HG03064 (cell line): ENCODE data around the gene MAML2.
A peak's percentile ranks its signal among the peaks of the same experiment; 100 is the strongest.

Experiments used
- ATAC-seq: cut with Tn5 transposase; IDR thresholded peaks from one replicate; pipeline ENCODE4 v1.9.1; 2021; ENCODE audit warnings: low read depth; ENCODE audit not compliant: unreplicated experiment

The MAML2 gene

GRCh38 chr11:96246718-96247552 lies 96.1 kb downstream of the MAML2 start:
- ATAC-seq, result no peak

- peak; percentile 92 for ATAC-seq
Measured at GRCh38 chr11:96242971-96243647, 99.9 kb downstream of the MAML2 start.

GRCh38 chr11:96242191-96242847 lies 100.7 kb downstream of the MAML2 start:
- no peak for ATAC-seq

DNA sequence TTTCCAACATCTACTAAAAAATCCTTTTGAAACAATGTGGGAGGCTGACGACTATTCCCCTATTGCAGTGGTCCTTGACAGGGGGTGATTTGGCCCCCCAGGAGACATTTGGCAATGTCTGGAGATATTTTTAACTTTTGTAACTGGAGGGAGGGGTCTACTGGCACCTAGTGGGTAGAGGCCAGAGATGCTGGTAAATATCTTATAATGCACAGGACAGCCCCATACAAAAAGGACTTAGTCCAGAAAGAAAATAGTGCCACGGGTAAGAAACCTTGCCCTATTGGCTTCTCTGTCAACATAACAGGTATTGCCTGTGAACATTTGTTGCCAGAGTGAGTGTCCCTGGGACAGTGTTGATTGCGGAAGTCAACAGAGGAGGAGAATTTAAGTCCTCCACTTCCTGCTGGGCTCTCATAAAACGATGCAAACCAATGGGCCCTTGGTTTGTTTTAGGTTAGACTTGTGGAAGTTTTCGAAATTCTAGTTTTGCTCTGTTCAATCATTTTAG lies 101.6 kb downstream of the MAML2 start:
- ATAC-seq, result no peak

- ATAC-seq, result no peak
Measured at GRCh38 chr11:96238563-96239135, 104.3 kb downstream of the MAML2 start.

GRCh38 chr11:96237766-96238266 lies 105.2 kb downstream of the MAML2 start:
- ATAC-seq, result no peak

DNA sequence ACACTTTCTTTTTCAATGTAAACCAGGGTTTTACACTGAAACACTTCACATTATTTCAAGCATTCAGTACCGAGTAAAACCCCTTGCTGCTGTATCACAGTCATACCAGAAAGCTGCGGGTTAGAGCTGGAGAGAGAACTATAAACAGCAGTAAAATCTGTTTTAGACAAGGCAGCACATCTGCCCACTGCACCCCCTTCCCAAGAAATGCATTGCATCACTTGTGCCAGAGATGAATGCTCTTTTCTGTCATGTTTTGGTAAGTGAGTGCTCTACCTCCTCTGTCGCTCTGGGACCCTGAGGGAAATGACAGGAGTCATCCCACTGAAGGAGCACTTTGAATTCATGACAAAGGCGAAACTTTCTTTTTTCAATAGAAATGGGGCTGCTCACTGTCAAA lies 107.2 kb downstream of the MAML2 start:
- ATAC-seq, result no peak

DNA sequence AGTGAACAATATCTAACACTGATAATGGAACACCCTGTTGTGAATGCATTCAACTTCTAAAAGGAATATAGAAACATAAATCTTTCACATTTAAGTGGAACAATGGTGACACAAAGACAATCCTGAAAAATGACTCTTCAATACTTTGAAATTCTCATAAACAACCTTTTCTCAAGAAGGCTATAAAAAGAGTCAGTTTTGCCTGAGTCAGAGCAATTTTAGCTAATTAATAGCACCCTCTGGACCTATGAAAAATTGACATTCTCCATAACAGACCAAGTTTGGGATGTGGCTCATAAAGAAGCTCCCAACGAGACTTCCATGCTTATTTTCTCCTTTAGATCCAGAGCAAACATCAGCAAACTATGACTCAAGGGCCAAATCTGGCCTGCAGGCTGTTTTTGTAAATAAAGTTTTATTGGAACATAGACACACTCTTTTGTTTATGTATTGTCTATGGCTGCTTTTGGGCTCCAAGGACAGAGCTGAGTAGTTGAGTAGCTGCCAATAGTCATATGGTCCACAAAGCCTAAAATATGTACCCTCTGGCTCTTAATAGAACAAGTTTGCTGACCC lies 108.0 kb downstream of the MAML2 start:
- ATAC-seq, result no peak

- ATAC-seq, result no peak
Measured at GRCh38 chr11:96232132-96232531, 110.9 kb downstream of the MAML2 start.

GRCh38 chr11:96230686-96231085 lies 112.3 kb downstream of the MAML2 start:
- no peak for ATAC-seq

DNA sequence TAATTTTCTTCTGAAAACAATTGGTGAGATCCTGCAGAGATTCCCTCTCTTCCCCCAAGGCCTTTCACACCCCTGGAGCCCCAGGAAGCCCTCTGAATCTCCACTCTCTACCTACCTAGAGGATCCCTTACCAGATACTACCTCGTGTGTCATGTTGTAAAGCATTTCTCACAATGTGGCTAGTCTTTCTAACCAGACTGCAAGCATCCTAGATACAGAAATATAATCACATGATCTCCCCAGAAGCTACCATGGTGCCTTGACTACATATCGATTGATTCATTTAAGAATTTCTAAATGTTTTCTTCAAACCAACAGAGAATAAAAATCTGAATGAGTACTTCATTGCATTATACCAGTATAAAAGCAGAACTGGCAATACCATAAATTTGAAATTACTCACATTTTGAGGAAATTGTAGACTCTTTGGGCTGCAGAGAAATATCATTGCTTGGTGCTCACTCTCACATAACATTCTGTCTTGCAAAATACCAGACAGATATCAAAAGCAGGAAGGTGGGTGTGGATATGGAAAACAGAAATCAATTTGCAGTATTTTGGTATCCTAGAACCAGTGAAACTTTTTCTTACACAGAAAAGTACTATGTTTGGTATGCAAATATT lies 113.5 kb downstream of the MAML2 start:
- no peak for ATAC-seq

- no peak for ATAC-seq
Measured at GRCh38 chr11:96228910-96229309, 114.1 kb downstream of the MAML2 start.

- ATAC-seq, result no peak
Measured at GRCh38 chr11:96228473-96228891, 114.5 kb downstream of the MAML2 start.

GRCh38 chr11:96227244-96227643 lies 115.8 kb downstream of the MAML2 start:
- ATAC-seq, result no peak

GRCh38 chr11:96223083-96223482 lies 119.9 kb downstream of the MAML2 start:
- no peak for ATAC-seq

DNA sequence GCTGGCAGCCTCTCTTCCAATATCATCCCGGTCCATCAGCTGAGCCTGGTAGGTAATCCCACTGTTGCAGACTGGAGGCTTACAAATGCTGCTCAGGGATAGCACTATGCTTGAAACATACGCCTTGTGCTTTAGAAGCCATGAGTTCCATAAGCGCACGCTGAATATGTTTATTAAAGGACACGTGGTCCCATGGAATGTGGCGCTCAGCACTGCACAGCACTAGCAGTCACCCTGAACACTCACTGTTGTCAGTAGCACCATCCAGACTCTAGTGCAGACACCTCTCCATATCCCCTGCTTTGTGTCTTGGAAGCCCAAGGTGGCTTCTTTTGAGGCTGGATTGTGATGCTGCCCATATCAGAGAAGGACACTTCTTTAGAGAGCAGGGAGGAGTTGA lies 120.9 kb downstream of the MAML2 start:
- ATAC-seq, result no peak

GRCh38 chr11:96221244-96222070 lies 121.5 kb downstream of the MAML2 start:
- ATAC-seq, result no peak

DNA sequence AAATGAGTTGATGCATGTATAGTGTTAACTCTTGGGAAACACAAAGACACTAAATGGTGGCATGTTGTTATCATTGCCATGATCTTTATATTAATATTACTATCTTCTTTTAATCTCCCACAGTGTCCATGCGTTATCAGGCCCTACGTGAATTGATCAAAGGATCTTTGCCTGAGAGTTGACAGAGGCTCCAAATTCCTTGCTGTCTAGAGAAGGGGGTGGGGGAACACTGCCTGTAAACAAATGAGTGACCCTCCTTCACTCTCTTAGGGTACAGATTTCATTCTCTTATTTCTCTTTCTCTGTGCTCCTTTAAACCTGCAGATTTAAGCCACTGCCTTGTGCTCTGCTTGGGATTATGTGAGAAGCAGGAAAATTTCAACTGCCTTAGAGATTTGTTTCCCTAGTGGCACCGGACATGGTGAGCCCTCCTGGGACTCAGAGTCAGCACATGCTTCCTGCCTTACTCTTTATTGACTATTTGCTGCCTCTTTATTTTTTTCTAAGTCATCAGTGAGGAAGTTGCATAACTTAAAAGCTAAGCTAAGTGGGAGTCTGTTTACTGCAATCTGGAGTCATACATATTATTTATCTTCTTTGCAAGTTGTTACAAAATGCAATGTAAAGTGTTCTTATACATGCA lies 122.9 kb downstream of the MAML2 start:
- ATAC-seq, result no peak

- ATAC-seq, result no peak
Measured at GRCh38 chr11:96218901-96219300, 124.1 kb downstream of the MAML2 start.
